Measurements from ENCODE around the gene SLC2A4. TPM values are rescaled to one million over a fixed set of nuclear protein-coding genes. Genes with fewer than 3 reads are reported as not detected.
A peak's percentile ranks its signal among the peaks of the same experiment; 100 is the strongest.
"Not testable (repeated sequence)": the region's sequence is repeated elsewhere in the genome, so short reads cannot be mapped to it uniquely, and the experiment has no call there.

SLC2A4 gene
- total and polyA plus RNA-seq, 12 donors = 41.8 to 186 (median 174) TPM

DNA sequence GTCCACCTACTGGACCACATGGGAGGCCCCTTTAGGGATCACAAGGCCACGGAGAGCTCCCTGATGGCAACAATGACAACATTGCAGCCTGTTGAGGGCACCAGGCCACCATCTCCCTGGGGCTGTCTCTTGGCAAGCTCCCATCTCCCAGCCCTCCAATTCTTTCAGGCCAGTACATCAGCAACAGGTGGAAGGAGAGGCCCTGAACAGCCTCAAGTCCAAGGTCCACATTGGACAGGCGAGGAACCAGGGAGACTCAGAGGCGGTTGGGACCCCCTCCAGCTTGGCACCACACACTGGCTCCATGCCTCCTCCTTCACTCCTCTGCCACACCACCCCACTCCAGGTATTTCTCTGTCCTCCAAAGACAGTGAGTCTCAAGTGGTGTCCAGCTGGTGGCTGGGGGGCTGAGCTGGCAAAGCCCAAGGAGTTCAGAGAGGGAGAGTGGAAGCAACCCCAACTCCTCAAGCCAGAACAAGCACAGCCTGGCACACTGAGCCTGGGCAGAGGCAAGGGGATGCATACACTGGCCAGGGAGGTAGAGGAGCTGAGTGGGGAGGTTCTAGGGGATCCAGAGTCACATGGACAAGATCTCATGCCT, 53.5 kb downstream of the SLC2A4 start:
- DNase-seq = no peak
- TF ChIP-seq, protein P1, sequence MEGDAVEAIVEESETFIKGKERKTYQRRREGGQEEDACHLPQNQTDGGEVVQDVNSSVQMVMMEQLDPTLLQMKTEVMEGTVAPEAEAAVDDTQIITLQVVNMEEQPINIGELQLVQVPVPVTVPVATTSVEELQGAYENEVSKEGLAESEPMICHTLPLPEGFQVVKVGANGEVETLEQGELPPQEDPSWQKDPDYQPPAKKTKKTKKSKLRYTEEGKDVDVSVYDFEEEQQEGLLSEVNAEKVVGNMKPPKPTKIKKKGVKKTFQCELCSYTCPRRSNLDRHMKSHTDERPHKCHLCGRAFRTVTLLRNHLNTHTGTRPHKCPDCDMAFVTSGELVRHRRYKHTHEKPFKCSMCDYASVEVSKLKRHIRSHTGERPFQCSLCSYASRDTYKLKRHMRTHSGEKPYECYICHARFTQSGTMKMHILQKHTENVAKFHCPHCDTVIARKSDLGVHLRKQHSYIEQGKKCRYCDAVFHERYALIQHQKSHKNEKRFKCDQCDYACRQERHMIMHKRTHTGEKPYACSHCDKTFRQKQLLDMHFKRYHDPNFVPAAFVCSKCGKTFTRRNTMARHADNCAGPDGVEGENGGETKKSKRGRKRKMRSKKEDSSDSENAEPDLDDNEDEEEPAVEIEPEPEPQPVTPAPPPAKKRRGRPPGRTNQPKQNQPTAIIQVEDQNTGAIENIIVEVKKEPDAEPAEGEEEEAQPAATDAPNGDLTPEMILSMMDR (IDR thresholded peaks at IDR 0.05) = no peak
- intact Hi-C loops (cut with DNase I) = no loop called here
- ATAC-seq = no peak
- peaks cover 0 to 34% (median 7%) of the 10 kb centered on the region in 9 donors for H3K4me1 ChIP-seq
- peaks cover 0 to 10% (median 0%) of the 10 kb centered on the region in 9 donors for H3K36me3 ChIP-seq
- H3K27ac ChIP-seq = no peak overlapping the region
- H3K9me3 ChIP-seq = no peaks in the 10 kb centered on the region
- H3K27me3 ChIP-seq = peaks cover 0 to 45% (median 23%) of the 10 kb centered on the region in 7 donors
- WGBS, 2 donors = 89 to 93% methylated on average over 3 of the region's 3 CpGs
- H3K4me3 ChIP-seq = no peak overlapping the region

DNA sequence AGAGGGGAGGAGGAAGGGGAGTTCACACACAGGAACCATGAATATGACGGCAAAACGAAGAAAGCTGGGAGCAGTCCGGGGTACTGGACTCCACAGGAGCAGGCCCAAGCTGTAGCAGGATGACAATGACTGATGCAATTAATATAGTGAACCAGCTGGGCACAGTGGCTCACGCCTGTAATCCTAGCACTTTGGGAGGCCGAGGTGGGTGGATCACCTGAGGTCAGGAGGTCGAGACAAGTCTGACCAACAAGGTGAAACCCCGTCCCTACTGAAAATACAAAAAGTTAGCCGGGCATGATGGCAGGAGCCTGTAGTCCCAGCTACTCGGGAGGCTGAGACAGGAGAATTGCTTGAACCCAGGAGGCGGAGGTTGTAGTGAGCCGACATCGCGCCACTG, 54.2 kb downstream of the SLC2A4 start:
- H3K9me3 ChIP-seq; DNase-seq; H3K4me3 ChIP-seq; intact Hi-C loops (cut with DNase I); ATAC-seq: not testable (repeated sequence)
- peaks cover 0 to 46% (median 24%) of the 10 kb centered on the region in 7 donors for H3K27me3 ChIP-seq
- 88 to 90% methylated on average over 13 of the region's 13 CpGs for WGBS, 2 donors
- peaks cover 0 to 32% (median 0%) of the 10 kb centered on the region in 9 donors for H3K4me1 ChIP-seq
- peak overlapping the region in 1 of 10 donors; percentile 90 for H3K27ac ChIP-seq
- peaks cover 0 to 17% (median 0%) of the 10 kb centered on the region in 9 donors for H3K36me3 ChIP-seq

DNA sequence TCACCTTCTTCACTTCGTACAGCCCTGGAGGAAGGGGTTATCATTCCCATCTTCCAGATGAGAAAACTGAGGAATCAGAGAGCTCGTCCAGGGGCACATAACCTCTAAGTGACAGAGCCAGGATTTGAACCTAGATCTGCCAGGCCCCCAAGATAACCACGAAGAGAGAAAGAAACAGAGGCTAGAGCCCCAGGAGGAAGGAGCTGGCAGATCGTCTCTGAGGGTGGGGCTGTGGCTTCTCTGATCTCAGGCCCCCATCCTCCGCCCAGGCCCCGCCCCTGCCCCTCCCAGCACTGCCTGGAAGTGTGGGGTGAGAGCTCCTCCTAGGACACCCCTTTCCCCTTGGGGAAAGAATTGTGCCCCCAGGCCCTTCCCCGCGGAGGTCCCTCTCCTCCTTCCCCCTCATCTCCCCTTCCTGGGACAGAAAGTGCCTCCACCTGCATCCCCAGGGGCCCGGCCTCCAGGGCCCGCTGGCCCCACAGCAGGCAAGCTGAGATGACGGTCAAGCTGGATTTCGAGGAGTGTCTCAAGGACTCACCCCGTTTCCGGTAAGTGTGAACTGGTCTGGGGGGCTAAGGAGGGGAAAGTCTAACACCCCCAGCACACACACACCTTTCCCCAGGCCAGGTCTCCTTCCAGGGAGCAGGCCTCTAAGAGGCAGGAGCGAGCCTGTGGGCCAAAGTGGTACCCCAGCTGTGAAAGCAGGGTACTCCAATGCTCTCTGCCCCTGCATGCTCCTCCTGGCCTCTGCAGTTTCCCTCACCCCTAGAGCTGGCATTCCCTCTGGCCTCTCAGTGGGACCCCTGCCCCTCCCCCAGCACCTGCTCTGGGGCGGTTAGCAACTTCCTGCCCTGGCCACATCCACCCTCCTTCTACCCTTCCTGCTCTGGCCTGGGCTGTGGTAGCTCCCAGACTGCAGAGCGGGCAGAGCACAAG, 55.0 kb downstream of the SLC2A4 start, which contains the start of gene ACAP1:
TSS of gene ACAP1 (plus strand) at position 290 of the 936 bp plus-strand sequence. CDS start at position 496, 206 bp downstream.
- DNase-seq (no peak), ATAC-seq (peak in 6 of 8 donors; percentile 29 to 74 (median 56))
- WGBS, 2 donors = 47 to 51% methylated on average over 17 of the region's 17 CpGs
- intact Hi-C loops (cut with DNase I) = no loop called here
- peaks cover 0 to 52% (median 28%) of the 10 kb centered on the region in 7 donors for H3K27me3 ChIP-seq
- H3K4me3 ChIP-seq = peak within 1 kb of the TSS in 4 of 10 donors; percentile 13 to 61 (median 17)
- peaks cover 0 to 31% (median 0%) of the 10 kb centered on the region in 9 donors for H3K4me1 ChIP-seq
- no peaks in the 10 kb centered on the region for H3K9me3 ChIP-seq
- TF ChIP-seq, protein P1 (IDR thresholded peaks at IDR 0.05) = no peak
- H3K27ac ChIP-seq = peak within 1 kb of the TSS in 2 of 10 donors; percentile 44 to 90
- H3K36me3 ChIP-seq = peaks cover 0 to 25% (median 0%) of the 10 kb centered on the region in 9 donors

DNA sequence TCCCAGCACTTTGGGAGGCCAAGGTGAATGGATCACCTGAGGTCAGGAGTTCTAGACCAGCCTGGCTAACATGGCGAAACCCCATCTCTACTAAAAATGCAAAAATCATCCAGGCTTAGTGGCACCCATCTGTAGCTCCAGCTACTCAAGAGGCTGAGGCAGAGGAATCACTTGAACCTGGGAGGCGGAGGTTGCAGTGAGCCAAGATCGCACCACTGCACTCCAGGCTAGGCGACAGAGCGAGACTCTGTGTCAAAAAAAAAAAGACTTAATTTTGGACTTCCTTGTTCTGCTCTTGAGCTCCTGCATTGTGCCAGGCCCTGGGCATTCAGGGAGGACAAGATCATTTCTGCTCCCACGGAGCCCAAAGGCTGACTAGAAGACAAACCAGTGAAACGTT, 56.1 kb downstream of the SLC2A4 start:
- H3K9me3 ChIP-seq; DNase-seq; intact Hi-C loops (cut with DNase I); ATAC-seq: not testable (repeated sequence)
- 78 to 86% methylated on average over 7 of the region's 7 CpGs for WGBS, 2 donors
- peaks cover 0 to 24% (median 0%) of the 10 kb centered on the region in 9 donors for H3K4me1 ChIP-seq
- H3K36me3 ChIP-seq = peaks cover 0 to 36% (median 0%) of the 10 kb centered on the region in 9 donors
- peak overlapping the region in 1 of 10 donors; percentile 61 for H3K4me3 ChIP-seq
- peak overlapping the region in 1 of 10 donors; percentile 90 for H3K27ac ChIP-seq
- peaks cover 0 to 63% (median 28%) of the 10 kb centered on the region in 7 donors for H3K27me3 ChIP-seq

Other genes starting within 250 kb of the SLC2A4 start
Only the 30 nearest of the 33 such genes appear.
- gene CLEC10A, start 201.5 kb upstream of the SLC2A4 start, total RNA-seq = 10 to 100 TPM in 1 of 10 donors, 1 to 10 TPM in 9; 1.4 to 26.3 (median 2.1) TPM
- gene CLEC10A, start 201.5 kb upstream of the SLC2A4 start, polyA plus RNA-seq = 1 to 10 TPM; 2.5 to 3.4 TPM
- gene ASGR2, start 166.9 kb upstream of the SLC2A4 start, total RNA-seq = under 1 TPM in 5 of 10 donors, not detected in 5; 0.16 to 0.54 (median 0.25) TPM
- gene ASGR2, start 166.9 kb upstream of the SLC2A4 start, polyA plus RNA-seq = under 1 TPM in 1 of 2 donors, not detected in 1; 0.41 TPM
- 1 to 10 TPM in 2 of 10 donors, under 1 TPM in 6, not detected in 2; 0.32 to 1.2 (median 0.55) TPM for gene ASGR1, start 102.3 kb upstream of the SLC2A4 start, total RNA-seq
- under 1 TPM; 0.59 TPM for gene ASGR1, start 102.3 kb upstream of the SLC2A4 start, polyA plus RNA-seq
- gene DLG4, start 61.9 kb upstream of the SLC2A4 start, total RNA-seq = 10 to 100 TPM; 13.0 to 22.1 (median 16.7) TPM
- 10 to 100 TPM in 1 of 2 donors, 1 to 10 TPM in 1; 5.4 to 27.8 TPM for gene DLG4, start 61.9 kb upstream of the SLC2A4 start, polyA plus RNA-seq
- gene ACADVL, start 61.8 kb upstream of the SLC2A4 start, total RNA-seq = 1,000 to 10,000 TPM in 7 of 10 donors, 100 to 1,000 TPM in 3; 951 to 2,054 (median 1,322) TPM
- 1,000 to 10,000 TPM in 1 of 2 donors, 100 to 1,000 TPM in 1; 807 to 4,806 TPM for gene ACADVL, start 61.8 kb upstream of the SLC2A4 start, polyA plus RNA-seq
- gene DVL2, start 47.2 kb upstream of the SLC2A4 start, total RNA-seq = 10 to 100 TPM; 14.1 to 25.6 (median 18.0) TPM
- gene DVL2, start 47.2 kb upstream of the SLC2A4 start, polyA plus RNA-seq = 10 to 100 TPM in 1 of 2 donors, 1 to 10 TPM in 1; 10.0 to 23.0 TPM
- 10 to 100 TPM; 17.7 to 24.5 (median 22.6) TPM for gene PHF23, start 42.3 kb upstream of the SLC2A4 start, total RNA-seq
- 10 to 100 TPM; 16.1 to 25.0 TPM for gene PHF23, start 42.3 kb upstream of the SLC2A4 start, polyA plus RNA-seq
- 100 to 1,000 TPM; 440 to 567 (median 501) TPM for gene GABARAP, start 39.3 kb upstream of the SLC2A4 start, total RNA-seq
- 100 to 1,000 TPM; 540 to 733 TPM for gene GABARAP, start 39.3 kb upstream of the SLC2A4 start, polyA plus RNA-seq
- 100 to 1,000 TPM in 8 of 10 donors, 10 to 100 TPM in 2; 94.6 to 135 (median 110) TPM for gene CTDNEP1, start 30.0 kb upstream of the SLC2A4 start, total RNA-seq
- gene CTDNEP1, start 30.0 kb upstream of the SLC2A4 start, polyA plus RNA-seq = 100 to 1,000 TPM in 1 of 2 donors, 10 to 100 TPM in 1; 56.3 to 116 TPM
- 100 to 1,000 TPM in 1 of 10 donors, 10 to 100 TPM in 9; 30.8 to 110 (median 54.8) TPM for gene ELP5, start 29.5 kb upstream of the SLC2A4 start, total RNA-seq
- gene ELP5, start 29.5 kb upstream of the SLC2A4 start, polyA plus RNA-seq = 10 to 100 TPM; 29.0 to 41.4 TPM
- 1 to 10 TPM in 3 of 10 donors, under 1 TPM in 7; 0.39 to 2.5 (median 0.80) TPM for gene CLDN7, start 19.2 kb upstream of the SLC2A4 start, total RNA-seq
- gene CLDN7, start 19.2 kb upstream of the SLC2A4 start, polyA plus RNA-seq = 1 to 10 TPM; 1.3 to 1.6 TPM
- gene YBX2, start 12.9 kb downstream of the SLC2A4 start, total RNA-seq = 1 to 10 TPM in 7 of 10 donors, under 1 TPM in 3; 0.42 to 1.9 (median 1.2) TPM
- gene YBX2, start 12.9 kb downstream of the SLC2A4 start, polyA plus RNA-seq = 1 to 10 TPM in 1 of 2 donors, under 1 TPM in 1; 0.49 to 2.6 TPM
- 100 to 1,000 TPM; 197 to 444 (median 248) TPM for gene EIF5A, start 25.9 kb downstream of the SLC2A4 start, total RNA-seq
- gene EIF5A, start 25.9 kb downstream of the SLC2A4 start, polyA plus RNA-seq = 100 to 1,000 TPM; 457 to 716 TPM
- gene GPS2, start 33.6 kb downstream of the SLC2A4 start, total RNA-seq = 10 to 100 TPM; 49.1 to 81.1 (median 57.4) TPM
- gene GPS2, start 33.6 kb downstream of the SLC2A4 start, polyA plus RNA-seq = 100 to 1,000 TPM; 103 to 105 TPM
- gene NEURL4, start 47.6 kb downstream of the SLC2A4 start, total RNA-seq = 10 to 100 TPM; 21.7 to 45.9 (median 28.7) TPM
- gene NEURL4, start 47.6 kb downstream of the SLC2A4 start, polyA plus RNA-seq = 10 to 100 TPM; 22.4 to 55.5 TPM
- 10 to 100 TPM in 7 of 10 donors, 1 to 10 TPM in 3; 7.4 to 23.4 (median 16.7) TPM for gene ACAP1, start 54.8 kb downstream of the SLC2A4 start, total RNA-seq
- 1 to 10 TPM; 2.4 to 9.7 TPM for gene ACAP1, start 54.8 kb downstream of the SLC2A4 start, polyA plus RNA-seq
- gene KCTD11, start 70.4 kb downstream of the SLC2A4 start, total RNA-seq = 1 to 10 TPM; 4.3 to 8.5 (median 5.3) TPM
- 1 to 10 TPM; 4.5 to 6.6 TPM for gene KCTD11, start 70.4 kb downstream of the SLC2A4 start, polyA plus RNA-seq
- under 1 TPM in 1 of 10 donors, not detected in 9; 0.39 TPM for gene TMEM95, start 73.4 kb downstream of the SLC2A4 start, total RNA-seq
- gene TMEM95, start 73.4 kb downstream of the SLC2A4 start, polyA plus RNA-seq = not detected
- 1 to 10 TPM; 1.1 to 4.4 (median 2.1) TPM for gene TNK1, start 99.4 kb downstream of the SLC2A4 start, total RNA-seq
- gene TNK1, start 99.4 kb downstream of the SLC2A4 start, polyA plus RNA-seq = 1 to 10 TPM; 1.9 to 3.5 TPM
- 10 to 100 TPM; 14.4 to 28.7 (median 17.1) TPM for gene PLSCR3, start 112.8 kb downstream of the SLC2A4 start, total RNA-seq
- 10 to 100 TPM; 23.3 to 32.9 TPM for gene PLSCR3, start 112.8 kb downstream of the SLC2A4 start, polyA plus RNA-seq
- gene TMEM256, start 122.4 kb downstream of the SLC2A4 start, total RNA-seq = 10 to 100 TPM; 61.8 to 83.2 (median 74.2) TPM
- 100 to 1,000 TPM in 1 of 2 donors, 10 to 100 TPM in 1; 89.1 to 169 TPM for gene TMEM256, start 122.4 kb downstream of the SLC2A4 start, polyA plus RNA-seq
- gene NLGN2, start 126.1 kb downstream of the SLC2A4 start, total RNA-seq = 10 to 100 TPM in 2 of 10 donors, 1 to 10 TPM in 8; 3.6 to 15.8 (median 6.4) TPM
- gene NLGN2, start 126.1 kb downstream of the SLC2A4 start, polyA plus RNA-seq = 1 to 10 TPM; 7.3 to 7.6 TPM
- gene SPEM1, start 138.6 kb downstream of the SLC2A4 start, total RNA-seq = not detected
- not detected for gene SPEM1, start 138.6 kb downstream of the SLC2A4 start, polyA plus RNA-seq
- not detected for gene SPEM2, start 143.9 kb downstream of the SLC2A4 start, total RNA-seq
- not detected for gene SPEM2, start 143.9 kb downstream of the SLC2A4 start, polyA plus RNA-seq
- not detected for gene SPEM3, start 147.1 kb downstream of the SLC2A4 start, total RNA-seq
- gene SPEM3, start 147.1 kb downstream of the SLC2A4 start, polyA plus RNA-seq = not detected
- 1 to 10 TPM; 1.2 to 3.5 (median 2.2) TPM for gene TMEM102, start 153.7 kb downstream of the SLC2A4 start, total RNA-seq
- gene TMEM102, start 153.7 kb downstream of the SLC2A4 start, polyA plus RNA-seq = 1 to 10 TPM; 2.0 to 4.2 TPM
- 10 to 100 TPM in 2 of 10 donors, 1 to 10 TPM in 8; 4.6 to 15.9 (median 8.1) TPM for gene FGF11, start 157.8 kb downstream of the SLC2A4 start, total RNA-seq
- gene FGF11, start 157.8 kb downstream of the SLC2A4 start, polyA plus RNA-seq = 1 to 10 TPM; 2.0 to 7.2 TPM
- 10 to 100 TPM in 6 of 10 donors, 1 to 10 TPM in 4; 5.4 to 13.1 (median 10.3) TPM for gene CHRNB1, start 163.3 kb downstream of the SLC2A4 start, total RNA-seq
- gene CHRNB1, start 163.3 kb downstream of the SLC2A4 start, polyA plus RNA-seq = 10 to 100 TPM; 10.2 to 25.4 TPM
- gene ZBTB4, start 197.9 kb downstream of the SLC2A4 start, total RNA-seq = 10 to 100 TPM; 58.9 to 80.1 (median 69.4) TPM
- 10 to 100 TPM; 17.8 to 34.2 TPM for gene ZBTB4, start 197.9 kb downstream of the SLC2A4 start, polyA plus RNA-seq
- gene SLC35G6, start 199.7 kb downstream of the SLC2A4 start, total RNA-seq = not detected
- gene SLC35G6, start 199.7 kb downstream of the SLC2A4 start, polyA plus RNA-seq = not detected

Measured in heart right ventricle (tissue), 16 donors.